ENCODE results near the gene PHACTR2.

DNA sequence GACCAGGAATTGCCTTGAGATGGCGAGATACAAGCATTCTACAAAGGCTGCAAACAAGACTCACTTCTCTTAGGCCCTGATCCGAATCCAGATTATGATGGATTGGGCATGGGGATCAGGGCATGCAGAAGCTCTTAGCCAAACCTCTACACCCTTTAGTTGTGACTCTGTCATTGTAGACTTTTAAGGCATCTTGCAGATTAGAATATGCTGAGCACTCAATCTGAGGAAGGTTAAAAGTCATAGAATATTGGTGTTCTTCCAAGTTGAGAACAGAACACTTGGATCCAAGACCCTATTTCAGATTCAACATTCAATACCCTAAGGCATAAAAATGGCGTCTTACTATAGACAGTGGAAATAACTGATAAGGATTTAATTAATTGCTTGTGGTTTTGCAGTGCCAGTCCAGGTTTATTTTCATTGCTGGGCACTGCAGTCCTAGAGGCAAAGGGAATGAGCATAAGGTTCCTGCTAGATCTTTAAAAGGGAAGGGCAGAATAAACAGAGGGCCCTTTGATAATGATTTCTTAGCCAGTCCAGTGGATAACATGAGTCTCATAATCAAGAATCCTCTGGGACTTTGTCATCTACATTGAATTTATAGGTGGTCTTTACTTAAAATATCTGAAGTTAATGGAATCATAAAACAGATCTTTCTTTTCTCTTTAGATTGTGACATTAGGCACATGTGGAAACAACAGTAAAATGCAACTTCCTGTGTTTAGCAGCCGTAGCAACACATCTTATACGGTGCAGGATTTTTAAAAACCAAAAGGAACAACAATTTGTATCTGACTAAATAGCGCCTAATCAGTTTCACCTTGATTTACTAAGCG lies 17.6 kb downstream of the PHACTR2 start:
- TF ChIP-seq, protein P1, sequence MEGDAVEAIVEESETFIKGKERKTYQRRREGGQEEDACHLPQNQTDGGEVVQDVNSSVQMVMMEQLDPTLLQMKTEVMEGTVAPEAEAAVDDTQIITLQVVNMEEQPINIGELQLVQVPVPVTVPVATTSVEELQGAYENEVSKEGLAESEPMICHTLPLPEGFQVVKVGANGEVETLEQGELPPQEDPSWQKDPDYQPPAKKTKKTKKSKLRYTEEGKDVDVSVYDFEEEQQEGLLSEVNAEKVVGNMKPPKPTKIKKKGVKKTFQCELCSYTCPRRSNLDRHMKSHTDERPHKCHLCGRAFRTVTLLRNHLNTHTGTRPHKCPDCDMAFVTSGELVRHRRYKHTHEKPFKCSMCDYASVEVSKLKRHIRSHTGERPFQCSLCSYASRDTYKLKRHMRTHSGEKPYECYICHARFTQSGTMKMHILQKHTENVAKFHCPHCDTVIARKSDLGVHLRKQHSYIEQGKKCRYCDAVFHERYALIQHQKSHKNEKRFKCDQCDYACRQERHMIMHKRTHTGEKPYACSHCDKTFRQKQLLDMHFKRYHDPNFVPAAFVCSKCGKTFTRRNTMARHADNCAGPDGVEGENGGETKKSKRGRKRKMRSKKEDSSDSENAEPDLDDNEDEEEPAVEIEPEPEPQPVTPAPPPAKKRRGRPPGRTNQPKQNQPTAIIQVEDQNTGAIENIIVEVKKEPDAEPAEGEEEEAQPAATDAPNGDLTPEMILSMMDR (IDR thresholded peaks at IDR 0.05), result no peak
- no peak for TF ChIP-seq EP300 (IDR thresholded peaks at IDR 0.05)
